Neural cell (in vitro differentiated cells): Measurements from ENCODE around the gene RAB11FIP5. TPM values are rescaled to one million over a fixed set of nuclear protein-coding genes. Genes with fewer than 3 reads are reported as not detected.

Source experiments
- H2AFZ ChIP-seq: fragments of 200-600, 300-800 bp; sonication (generic), shearing (Covaris generic); 2 replicates; pipeline ENCODE4 v1.6.0; 2014; ENCODE audit warnings: low read depth, mild to moderate bottlenecking, antibody characterized with exemption, low read length, moderate library complexity
- H3F3A ChIP-seq: fragments of 200-600 bp; shearing (Covaris generic); 2 replicates; pipeline ENCODE4 v1.6.1; 2016; ENCODE audit warnings: mild to moderate bottlenecking, moderate library complexity, mixed read lengths, antibody characterized with exemption, low read length; ENCODE audit not compliant: insufficient read depth, poor library complexity, severe bottlenecking
- H3K27ac ChIP-seq: fragments of 200-600, 300-800 bp; sonication (generic), shearing (Covaris generic); 2 replicates; pipeline ENCODE4 v1.5.1; 2014; ENCODE audit warnings: mild to moderate bottlenecking, low read length, moderate library complexity
- H3K27me3 ChIP-seq: fragments of 300-800, 200-600 bp; sonication (generic), shearing (Covaris generic); 2 replicates; pipeline ENCODE4 v1.6.0; 2014; ENCODE audit warnings: mild to moderate bottlenecking, low read depth, low read length, moderate library complexity; ENCODE audit not compliant: insufficient read depth
- H3K36me3 ChIP-seq: fragments of 300-800, 200-600 bp; sonication (generic), shearing (Covaris generic); 2 replicates; pipeline ENCODE4 v1.5.1; 2014; ENCODE audit warnings: mild to moderate bottlenecking, antibody characterized with exemption, low read length, moderate library complexity; ENCODE audit not compliant: insufficient read depth
- H3K4me2 ChIP-seq: fragments of 300-800, 200-600 bp; sonication (generic), shearing (Covaris generic); 2 replicates; pipeline ENCODE4 v1.6.0; 2014; ENCODE audit warnings: mild to moderate bottlenecking, low read length
- H3K4me3 ChIP-seq: fragments of 300-800, 200-600 bp; sonication (generic), shearing (Covaris generic); 2 replicates; pipeline ENCODE4 v1.5.1; 2014; ENCODE audit warnings: mild to moderate bottlenecking, low read length, moderate library complexity
- H3K79me2 ChIP-seq: fragments of 200-600 bp; shearing (Covaris generic); replicated peaks from 2 replicates; pipeline ENCODE4 v1.6.0; 2014; ENCODE audit warnings: mild to moderate bottlenecking, low read length, moderate library complexity; ENCODE audit not compliant: insufficient read depth
- H3K9ac ChIP-seq: fragments of 300-800, 200-600 bp; sonication (generic), shearing (Covaris generic); 2 replicates; pipeline ENCODE4 v1.6.1; 2016; ENCODE audit warnings: mild to moderate bottlenecking, low read length, mixed read lengths
- H3K9me2 ChIP-seq: fragments of 200-600 bp; shearing (Covaris generic); 2 replicates; pipeline ENCODE4 v1.6.1; 2016; ENCODE audit warnings: mild to moderate bottlenecking, low read length, mixed read lengths; ENCODE audit not compliant: insufficient read depth
- H3K9me3 ChIP-seq: fragments of 200-600, 300-800 bp; sonication (generic), shearing (Covaris generic); 2 replicates; pipeline ENCODE4 v1.6.1; 2016; ENCODE audit warnings: mild to moderate bottlenecking, mixed run types, low read length, moderate library complexity, mixed read lengths
- H4K20me1 ChIP-seq: fragments of 200-600 bp; shearing (Covaris generic); 2 replicates; pipeline ENCODE4 v1.6.1; 2016; ENCODE audit warnings: mild to moderate bottlenecking, mixed run types; ENCODE audit not compliant: insufficient read depth
- EP300 ChIP-seq: fragments of 450-650 bp; conservative IDR thresholded peaks from 2 replicates; pipeline ENCODE4 v1.6.1; 2014; ENCODE audit warnings: antibody characterized with exemption, mild to moderate bottlenecking, moderate library complexity; ENCODE audit not compliant: poor library complexity, severe bottlenecking
- EZH2 ChIP-seq: fragments of 200-600, 300-800 bp; shearing (Covaris generic), sonication (generic); IDR thresholded peaks from 2 replicates; pipeline ENCODE4 v1.6.1; 2014; ENCODE audit warnings: antibody characterized with exemption, low read length, borderline replicate concordance, mild to moderate bottlenecking; ENCODE audit not compliant: insufficient read depth, poor library complexity, severe bottlenecking
- MXI1 ChIP-seq: fragments of 450-650 bp; conservative IDR thresholded peaks from 2 replicates; pipeline ENCODE4 v1.6.1; 2014; ENCODE audit warnings: antibody characterized with exemption, mild to moderate bottlenecking; ENCODE audit not compliant: poor library complexity, severe bottlenecking
- POLR2AphosphoS5 ChIP-seq: IDR thresholded peaks from 2 replicates; pipeline ENCODE4 v1.6.1; 2012
- RAD21 ChIP-seq: fragments of 450-650 bp; conservative IDR thresholded peaks from 2 replicates; pipeline ENCODE4 v1.6.1; 2014; ENCODE audit warnings: antibody characterized with exemption, mild to moderate bottlenecking, moderate library complexity
- REST ChIP-seq: IDR thresholded peaks from 2 replicates; pipeline ENCODE4 v1.6.1; 2012; ENCODE audit warnings: borderline replicate concordance
- SMC3 ChIP-seq: fragments of 450-650 bp; conservative IDR thresholded peaks from 2 replicates; pipeline ENCODE4 v1.6.1; 2014; ENCODE audit warnings: antibody characterized with exemption, mild to moderate bottlenecking, moderate library complexity; ENCODE audit not compliant: poor library complexity
- TAF1 ChIP-seq: IDR thresholded peaks from 2 replicates; pipeline ENCODE4 v1.6.1; 2012; ENCODE audit warnings: low read depth
- polyA plus RNA-seq: library from polyadenylated mRNA; depleted of rRNA; stranded (reverse); fragments of >200 nt; gene quantifications from 2 replicates; pipeline ENCODE4 v1.2.3, GENCODE V29; 2014
- TF ChIP-seq, protein P1 (sequence below): fragments of 450-650 bp; IDR thresholded peaks from 2 replicates; pipeline ENCODE4 v1.5.1; 2014; ENCODE audit warnings: antibody characterized with exemption, mild to moderate bottlenecking, moderate library complexity; ENCODE audit not compliant: poor library complexity, severe bottlenecking

Gene RAB11FIP5
- polyA plus RNA-seq, 1 donor from 2014 or later: 2.6 TPM

DNA sequence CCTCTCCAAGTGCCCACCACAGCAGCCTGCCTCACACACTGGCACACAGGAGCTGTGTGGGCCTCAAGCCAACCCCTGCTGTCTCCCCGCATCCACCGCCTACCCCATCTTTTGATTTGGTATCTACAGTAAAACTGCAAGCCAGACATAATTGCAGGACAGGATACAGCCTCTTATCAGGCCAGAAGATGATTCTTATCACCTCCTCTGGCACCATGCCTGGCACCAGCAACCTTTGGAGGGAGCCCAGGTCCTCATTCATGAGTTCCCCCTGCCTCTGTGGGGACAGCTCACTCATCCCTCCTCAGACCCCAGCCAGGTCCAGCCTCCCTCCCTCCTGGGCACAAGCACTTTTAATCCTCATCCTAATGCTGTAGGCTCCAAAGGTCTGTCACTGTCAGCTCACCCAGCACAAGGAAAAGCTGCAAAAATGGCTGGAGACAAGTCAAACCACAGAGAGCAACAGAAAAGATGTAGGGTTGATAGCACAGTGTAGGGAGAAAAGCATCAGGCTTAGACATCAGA lies 9.7 kb downstream of the RAB11FIP5 start:
- Histone ChIP-seq H2AFZ (no peak overlapping the region), H3K79me2 (no peaks in the 10 kb centered on the region), H3K4me2 (no peak overlapping the region), H3K27ac (no peak overlapping the region), H3K36me3 (no peaks in the 10 kb centered on the region), H3K9me2 (no peaks in the 10 kb centered on the region), H3K9me3 (no peaks in the 10 kb centered on the region), H3F3A (no peaks in the 10 kb centered on the region), H3K4me3 (no peak overlapping the region), H4K20me1 (no peaks in the 10 kb centered on the region), H3K9ac (no peak overlapping the region), H3K27me3 (no peaks in the 10 kb centered on the region)
- TF ChIP-seq POLR2AphosphoS5 (no peak), EP300 (no peak), REST (no peak), RAD21 (no peak), MXI1 (no peak), TAF1 (no peak), SMC3 (no peak), EZH2 (no peak)
- TF ChIP-seq, protein P1, sequence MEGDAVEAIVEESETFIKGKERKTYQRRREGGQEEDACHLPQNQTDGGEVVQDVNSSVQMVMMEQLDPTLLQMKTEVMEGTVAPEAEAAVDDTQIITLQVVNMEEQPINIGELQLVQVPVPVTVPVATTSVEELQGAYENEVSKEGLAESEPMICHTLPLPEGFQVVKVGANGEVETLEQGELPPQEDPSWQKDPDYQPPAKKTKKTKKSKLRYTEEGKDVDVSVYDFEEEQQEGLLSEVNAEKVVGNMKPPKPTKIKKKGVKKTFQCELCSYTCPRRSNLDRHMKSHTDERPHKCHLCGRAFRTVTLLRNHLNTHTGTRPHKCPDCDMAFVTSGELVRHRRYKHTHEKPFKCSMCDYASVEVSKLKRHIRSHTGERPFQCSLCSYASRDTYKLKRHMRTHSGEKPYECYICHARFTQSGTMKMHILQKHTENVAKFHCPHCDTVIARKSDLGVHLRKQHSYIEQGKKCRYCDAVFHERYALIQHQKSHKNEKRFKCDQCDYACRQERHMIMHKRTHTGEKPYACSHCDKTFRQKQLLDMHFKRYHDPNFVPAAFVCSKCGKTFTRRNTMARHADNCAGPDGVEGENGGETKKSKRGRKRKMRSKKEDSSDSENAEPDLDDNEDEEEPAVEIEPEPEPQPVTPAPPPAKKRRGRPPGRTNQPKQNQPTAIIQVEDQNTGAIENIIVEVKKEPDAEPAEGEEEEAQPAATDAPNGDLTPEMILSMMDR: no peak

DNA sequence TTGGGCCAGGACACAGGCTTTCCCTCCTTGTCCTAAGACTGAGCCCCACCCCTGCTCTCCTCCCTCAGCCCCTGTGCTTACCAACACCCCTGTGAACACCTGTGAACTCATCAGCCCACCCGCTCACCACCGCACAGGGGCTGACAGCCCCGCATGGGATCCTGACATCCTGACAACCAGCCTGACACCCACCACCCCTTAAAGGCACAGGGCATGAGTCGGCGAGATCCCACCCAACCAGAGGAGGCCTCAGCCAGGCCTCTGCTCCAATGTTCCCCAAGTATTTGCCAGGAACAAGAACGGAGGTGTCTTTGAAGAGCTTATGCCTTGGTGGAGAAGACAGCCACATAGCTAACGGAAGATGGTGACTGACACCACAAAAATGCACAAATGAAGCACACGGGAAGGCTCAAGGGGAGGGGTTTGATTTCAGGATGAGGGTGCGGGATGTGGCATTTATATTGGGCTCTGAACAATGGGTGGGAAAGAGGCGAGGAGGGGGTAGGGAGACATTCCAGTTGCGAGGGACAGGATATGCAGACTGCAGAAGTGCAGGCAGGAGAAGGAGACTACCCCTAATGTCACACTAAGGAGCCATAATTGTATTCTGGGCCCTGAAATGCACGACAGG lies 11.0 kb downstream of the RAB11FIP5 start:
- no peaks in the 10 kb centered on the region for H3F3A ChIP-seq
- no peak overlapping the region for H3K4me3 ChIP-seq
- TF ChIP-seq, protein P1: no peak
- TF ChIP-seq POLR2AphosphoS5: no peak
- TF ChIP-seq TAF1: no peak
- TF ChIP-seq SMC3: no peak
- no peak for TF ChIP-seq EZH2
- TF ChIP-seq MXI1: no peak
- no peak for TF ChIP-seq REST
- TF ChIP-seq EP300: no peak
- no peak for TF ChIP-seq RAD21
- no peak overlapping the region for H2AFZ ChIP-seq
- no peak overlapping the region for H3K9ac ChIP-seq
- no peak overlapping the region for H3K27ac ChIP-seq
- H4K20me1 ChIP-seq: no peaks in the 10 kb centered on the region
- no peaks in the 10 kb centered on the region for H3K36me3 ChIP-seq
- no peak overlapping the region for H3K4me2 ChIP-seq
- H3K79me2 ChIP-seq: no peaks in the 10 kb centered on the region
- H3K9me2 ChIP-seq: no peaks in the 10 kb centered on the region
- no peaks in the 10 kb centered on the region for H3K9me3 ChIP-seq
- no peaks in the 10 kb centered on the region for H3K27me3 ChIP-seq
